NCI-H1417 (cell line): ENCODE results near the gene NUDT11.
A peak's percentile ranks its signal among the peaks of the same experiment; 100 is the strongest.
"Not testable (repeated sequence)": the region's sequence is repeated elsewhere in the genome, so short reads cannot be mapped to it uniquely, and the experiment has no call there.

ENCODE experiments used
- DNase-seq, 3 experiments: peaks; one replicate each; lab custom pipeline; 2025; lab: John Stamatoyannopoulos, UW

NUDT11 gene

DNA sequence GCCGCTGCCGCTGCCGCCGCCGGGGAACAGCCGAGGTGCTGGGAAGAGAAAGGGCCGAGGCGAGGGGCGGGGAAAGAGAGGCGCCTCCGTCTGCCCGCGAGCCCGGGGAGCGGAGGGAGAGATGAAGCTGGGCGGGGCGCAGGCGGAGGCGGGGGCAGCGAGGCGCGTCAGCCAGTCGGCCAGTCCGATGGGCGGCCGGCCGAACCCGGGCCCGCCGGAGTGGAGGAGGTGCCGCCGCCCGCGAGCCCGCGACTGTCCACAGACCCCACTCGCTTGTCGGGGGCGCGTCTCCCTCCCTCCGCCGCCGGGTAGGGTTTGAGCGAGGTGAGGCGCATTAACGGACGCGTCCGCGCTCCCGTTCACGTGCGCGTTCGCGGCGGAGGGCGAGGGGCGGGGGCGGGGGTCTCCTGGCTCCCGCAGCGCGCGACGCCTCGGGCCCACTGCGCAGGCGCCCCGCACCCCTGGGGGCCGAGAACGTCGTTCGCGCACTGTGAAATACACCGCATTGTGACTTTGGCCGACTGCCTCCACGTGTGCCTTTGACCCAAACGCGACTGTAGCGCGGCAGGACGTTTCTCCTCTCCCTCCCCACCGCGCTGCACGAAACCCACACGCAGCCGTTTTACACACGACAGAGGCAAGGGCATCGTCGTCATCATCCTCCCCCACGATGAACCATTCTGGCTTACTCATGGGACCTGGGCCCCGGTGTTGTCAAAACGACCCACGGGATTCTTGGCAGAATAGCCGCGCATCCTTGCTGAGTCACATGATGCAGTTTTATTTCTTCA, at the start of gene NUDT11:
TSS of gene NUDT11 (minus strand) at position 92 of the 791 bp plus-strand sequence. CDS start 148 bp downstream, outside the sequence.
- DNase-seq: peak in 2 of 3 experiments; percentile 78 to 92

DNA sequence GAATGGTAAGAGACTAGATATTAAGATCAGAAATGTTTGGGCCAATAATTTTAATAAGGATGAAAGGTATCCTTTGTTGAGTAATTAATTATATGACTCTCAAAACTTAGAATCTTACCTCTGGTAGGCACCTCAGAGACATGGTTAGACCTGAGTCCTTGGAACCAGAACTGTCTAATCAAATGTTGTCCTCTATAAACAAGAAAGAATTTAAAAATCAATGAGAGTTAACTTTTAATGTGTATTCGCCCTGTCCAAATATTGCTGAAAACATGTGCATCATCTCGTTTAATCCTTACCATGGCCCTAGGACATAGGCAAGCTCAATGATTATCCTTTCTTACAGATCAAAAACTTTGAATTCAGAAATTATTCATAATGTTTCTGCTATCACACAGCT, 24.0 kb upstream of the NUDT11 start:
- DNase-seq: no peak

DNA sequence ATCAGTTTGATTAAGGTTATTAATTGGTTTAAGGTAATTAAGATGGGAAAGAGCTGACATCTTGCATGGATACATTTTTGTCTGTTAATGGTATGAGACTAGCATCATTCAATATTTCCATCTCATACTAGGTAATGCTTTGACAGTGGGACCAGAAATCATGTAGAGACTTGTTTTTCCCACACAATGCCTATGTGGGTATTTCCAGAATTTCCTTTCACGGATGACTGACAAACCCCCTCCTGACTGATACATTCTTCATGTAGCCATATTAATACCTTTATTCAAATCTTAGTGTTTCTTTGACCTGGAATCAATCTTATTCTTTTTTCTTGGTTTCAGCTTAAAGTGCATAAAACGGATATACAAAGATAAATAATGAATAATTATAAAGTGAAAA, 22.7 kb upstream of the NUDT11 start:
- not testable (repeated sequence) for DNase-seq

DNA sequence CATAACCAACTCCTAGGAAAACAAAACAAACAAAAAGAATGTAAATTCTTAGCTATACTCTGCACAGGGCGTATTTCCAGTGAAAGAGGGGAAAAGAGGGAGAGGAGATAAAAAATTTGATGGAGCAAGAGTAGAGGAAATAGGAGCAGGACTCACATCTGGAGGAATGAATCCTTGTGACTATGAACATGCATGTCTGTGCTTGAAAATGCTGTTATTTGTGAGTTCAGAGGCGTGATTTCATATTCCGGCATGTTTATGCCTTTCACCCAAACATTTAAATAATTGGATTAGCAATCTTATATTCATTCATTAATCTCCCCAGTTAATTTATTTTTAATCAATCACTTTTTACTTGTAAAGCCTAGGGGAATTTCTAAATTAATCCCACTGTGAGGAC, 11.2 kb upstream of the NUDT11 start:
- no peak for DNase-seq

DNA sequence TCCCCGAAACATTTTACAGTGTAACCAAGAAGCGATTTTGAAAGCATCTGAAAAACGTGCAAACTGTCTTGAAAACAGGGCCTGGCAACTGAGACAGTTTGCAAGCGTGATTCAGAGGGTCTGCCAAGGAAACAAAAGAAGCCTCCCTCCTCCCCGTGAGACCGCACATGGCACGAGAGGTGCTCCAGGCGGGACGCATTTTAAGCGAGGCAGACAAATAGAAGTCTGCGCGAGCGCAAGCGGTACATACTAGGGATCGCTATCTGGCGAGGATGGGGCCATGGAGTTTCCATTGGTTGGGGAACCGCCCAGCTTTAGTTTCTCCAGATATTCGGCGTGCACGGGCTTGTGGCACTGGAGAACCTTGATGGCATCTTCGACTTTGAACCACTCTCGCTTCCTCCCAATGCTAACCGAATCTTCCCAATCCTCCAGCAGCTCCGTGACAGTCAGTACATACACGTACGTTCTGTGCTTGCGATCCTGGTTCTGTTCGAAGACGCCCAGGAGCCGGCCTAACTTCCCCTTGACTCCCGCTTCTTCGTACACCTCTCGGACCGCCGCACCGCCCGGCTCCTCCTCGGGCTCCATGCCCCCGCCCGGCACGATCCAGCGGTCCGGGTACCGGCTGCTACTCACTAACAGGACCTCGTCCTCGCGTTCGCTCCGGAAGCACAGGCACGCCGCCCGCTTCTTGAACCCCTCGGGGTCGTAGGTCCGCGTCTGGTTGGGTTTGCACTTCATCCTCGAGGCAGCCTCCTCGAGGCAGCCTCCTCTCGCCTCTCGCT, 497 bp downstream of the NUDT11 start:
- DNase-seq: peak in 2 of 3 experiments; percentile 19 to 53

DNA sequence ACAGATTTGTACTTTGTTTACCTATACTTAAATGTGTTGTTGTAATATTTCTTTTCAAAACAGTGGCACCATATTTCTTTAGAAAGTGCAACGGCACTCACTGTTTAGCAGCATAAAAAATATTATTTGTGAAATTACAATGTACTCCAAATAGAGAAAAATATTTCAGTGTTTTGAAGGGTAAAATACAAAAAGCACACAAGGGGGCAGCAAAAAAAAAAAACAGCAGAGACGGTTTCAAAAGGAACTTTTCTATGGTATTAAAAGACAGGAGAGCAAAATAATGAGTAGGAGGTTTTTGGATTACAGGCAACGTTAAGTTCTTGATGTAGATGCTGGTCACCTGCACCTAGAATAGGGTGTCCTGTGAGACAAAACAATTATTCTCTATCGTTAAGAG, 2.0 kb downstream of the NUDT11 start:
- DNase-seq: no peak

DNA sequence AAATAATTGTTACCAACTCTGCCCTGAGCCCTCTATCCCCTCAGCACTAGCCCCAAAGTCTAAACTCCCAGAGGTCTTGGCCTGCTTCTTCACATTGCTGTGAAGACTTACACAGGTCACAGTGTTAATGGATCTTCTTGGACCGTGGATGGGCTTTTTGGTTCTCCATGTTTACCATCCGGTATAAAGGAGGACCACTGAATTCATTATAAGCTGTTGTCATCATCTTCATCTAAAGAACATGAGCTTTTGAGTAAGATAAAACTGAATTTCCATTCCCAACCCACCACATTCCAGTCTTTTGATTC, 8.5 kb downstream of the NUDT11 start:
- DNase-seq: no peak

DNA sequence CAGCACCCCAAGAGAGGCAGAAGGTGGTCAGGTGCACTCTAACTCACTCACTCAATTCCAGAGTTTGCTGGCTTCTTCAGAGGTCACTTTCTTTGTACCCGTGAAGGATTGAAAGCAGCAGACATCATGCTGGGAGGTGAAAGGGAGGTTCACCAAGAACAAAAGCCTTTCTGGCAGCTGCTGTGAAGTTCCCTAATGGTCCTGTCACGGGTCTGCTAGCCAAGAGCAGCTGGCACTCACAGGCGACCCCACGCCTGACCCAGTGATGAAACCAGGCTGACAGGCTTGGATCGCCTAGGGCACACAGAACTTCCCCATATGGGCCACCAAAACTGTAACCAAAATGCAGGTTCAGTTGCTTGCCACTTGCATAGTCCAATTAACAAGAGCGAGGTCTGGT, 11.8 kb downstream of the NUDT11 start:
- no peak for DNase-seq

DNA sequence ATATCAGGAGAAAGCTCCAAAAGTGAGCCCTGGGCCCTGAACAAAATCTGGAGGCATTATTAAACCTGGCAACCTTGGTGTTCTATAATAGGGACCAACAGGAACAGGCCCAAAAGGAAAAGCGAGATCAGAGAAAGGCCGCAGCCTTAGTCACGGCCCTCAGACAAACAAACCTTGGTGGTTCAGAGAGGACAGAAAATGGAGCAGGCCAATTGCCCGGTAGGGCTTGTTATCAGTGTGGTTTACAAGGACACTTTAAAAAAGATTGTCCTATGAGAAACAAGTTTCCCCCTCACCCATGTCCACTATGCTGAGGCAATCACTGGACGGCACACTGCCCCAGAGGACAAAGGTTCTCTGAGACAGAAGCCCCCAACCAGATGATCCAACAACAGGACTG, 14.0 kb downstream of the NUDT11 start:
- not testable (repeated sequence) for DNase-seq

DNA sequence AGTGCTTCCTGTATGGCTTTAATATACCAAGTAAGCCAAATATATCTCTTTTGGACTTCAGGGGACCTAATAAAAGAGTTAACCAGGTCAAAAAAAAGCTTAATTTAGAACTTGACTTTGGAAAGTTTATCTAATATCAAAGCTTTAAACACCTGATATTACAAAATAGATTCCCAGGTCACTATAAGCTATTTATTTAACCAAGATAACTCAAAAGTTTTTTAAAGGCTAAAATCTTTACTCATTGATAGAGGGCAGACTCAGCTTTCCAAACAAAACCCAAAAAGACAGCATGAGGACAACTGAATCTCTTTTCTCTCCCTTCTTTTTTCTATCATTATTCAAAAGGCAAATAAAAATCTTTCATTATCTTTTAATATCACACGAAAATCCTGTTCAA, 19.5 kb downstream of the NUDT11 start:
- no peak for DNase-seq

DNA sequence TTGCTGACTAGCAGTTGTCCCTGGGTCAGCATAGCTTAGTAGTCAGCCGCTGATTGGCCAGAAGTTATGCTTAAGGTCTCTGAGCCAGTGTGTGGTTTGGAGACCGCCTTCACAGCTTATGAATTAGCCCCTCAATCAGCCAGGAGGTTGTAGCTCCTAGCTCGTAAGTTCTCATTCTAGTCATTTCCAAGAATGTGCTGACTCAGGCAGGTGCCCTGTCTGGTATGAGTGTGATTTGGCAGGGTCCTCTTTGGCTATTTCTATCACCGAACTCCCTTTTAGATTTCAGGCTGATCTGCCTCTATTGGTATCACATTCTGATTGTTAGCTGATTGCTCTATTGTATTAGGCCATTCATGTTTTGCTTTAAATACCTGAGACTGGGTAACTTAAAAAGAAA, 33.1 kb downstream of the NUDT11 start:
- no peak for DNase-seq

DNA sequence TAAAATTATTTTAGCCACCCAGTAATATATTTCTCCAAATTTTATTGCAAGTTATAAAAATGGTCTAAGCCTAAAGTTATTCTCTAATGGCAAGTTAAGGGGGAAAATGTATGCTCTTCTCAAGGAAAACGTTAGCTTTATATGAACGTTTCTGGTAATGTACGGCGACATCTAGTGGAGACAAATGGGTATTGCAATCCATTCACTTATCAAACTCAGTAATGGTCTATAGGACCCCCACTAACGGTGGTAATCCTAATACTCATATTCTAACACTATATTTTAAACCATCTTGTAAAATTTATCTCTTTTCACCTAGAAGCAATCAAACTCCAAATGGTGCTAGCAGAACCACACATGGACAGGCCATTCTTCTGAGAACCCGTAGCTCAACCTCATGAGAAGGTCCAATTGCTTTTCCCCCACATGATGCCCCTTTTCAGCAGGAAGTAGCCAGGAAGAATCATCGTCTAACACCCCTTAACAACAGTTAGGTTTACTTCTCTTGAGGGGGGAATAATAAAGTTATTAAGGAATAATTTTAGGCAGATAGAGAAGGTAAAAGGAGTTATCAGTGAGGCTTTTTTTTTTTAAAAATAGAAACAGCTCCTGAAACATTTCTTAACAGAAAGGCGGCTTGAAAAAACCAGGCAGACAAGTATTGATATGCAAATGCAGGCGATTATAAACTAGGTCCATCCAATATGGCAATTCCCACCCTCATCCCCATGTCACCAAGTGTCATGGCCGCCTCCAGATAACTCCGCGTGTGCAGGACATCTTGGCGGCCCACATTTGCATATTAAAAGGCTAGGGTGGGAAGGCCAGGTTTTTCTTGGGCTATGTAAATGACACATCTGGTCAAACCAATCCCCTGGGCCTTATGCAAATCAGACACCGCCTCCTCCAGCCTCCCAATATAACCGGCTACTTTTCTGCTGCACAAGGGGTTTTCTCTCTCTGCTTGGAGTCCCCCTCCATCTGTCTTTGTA, 35.0 kb downstream of the NUDT11 start:
- DNase-seq: peak; percentile 10 to 76 (median 17)

DNA sequence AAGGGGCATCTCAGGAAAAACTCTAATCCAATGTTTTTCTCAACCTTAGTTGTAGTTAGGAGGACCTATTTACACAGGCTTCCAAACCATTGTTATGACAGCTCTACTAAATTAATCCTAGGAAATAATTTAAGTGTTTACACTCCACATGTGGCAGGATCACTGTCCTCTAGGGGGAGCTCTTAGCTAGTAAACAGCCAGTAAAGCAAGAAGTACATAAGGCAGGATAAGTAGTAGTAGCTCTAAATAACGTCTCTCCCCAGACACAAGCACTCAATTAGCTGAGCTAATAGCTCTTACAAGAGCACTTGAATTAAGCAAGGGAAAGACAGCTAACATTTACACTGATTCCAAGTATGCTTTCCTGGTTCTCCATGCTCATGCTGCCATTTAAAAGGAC, 37.3 kb downstream of the NUDT11 start:
- DNase-seq: peak in 1 of 3 experiments; percentile 40

DNA sequence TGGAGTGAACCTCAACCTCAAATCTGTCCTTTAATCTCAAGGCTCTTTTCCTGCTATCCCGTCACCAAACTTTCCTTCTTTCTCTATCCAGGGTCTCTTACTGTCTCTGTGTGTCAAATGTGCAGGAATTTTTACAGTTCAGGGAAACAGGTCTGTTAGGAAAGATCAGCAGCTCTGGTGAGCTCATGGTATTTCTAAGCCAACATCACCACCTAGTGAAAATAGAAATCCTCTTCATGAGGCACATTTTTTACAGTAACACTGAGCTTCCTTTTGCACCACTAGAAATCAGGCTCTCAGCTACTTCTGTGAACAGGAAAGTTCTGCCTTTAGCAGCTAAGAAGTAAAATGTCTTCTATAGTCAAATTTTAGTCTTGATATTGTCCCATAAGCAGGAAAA, 39.6 kb downstream of the NUDT11 start:
- peak in 1 of 3 experiments; percentile 49 for DNase-seq

DNA sequence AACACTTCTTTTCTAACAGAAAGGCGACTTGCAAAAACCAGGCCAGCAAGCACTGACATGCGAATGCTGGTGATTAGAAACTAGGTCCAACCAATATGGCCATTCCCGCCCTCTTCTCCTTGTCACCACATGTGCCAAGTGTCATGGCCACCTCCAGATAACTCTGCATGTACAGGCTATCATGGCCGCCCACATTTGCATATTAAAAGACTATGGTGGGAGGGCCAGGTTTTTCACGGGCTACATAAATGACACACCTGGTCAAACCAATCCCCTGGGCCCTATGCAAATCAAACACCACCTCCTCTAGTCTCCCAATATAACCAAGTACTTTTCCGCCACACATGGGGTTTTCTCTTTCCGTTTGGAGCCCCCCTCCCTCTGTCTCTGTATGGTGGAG, 40.1 kb downstream of the NUDT11 start:
- no peak for DNase-seq

DNA sequence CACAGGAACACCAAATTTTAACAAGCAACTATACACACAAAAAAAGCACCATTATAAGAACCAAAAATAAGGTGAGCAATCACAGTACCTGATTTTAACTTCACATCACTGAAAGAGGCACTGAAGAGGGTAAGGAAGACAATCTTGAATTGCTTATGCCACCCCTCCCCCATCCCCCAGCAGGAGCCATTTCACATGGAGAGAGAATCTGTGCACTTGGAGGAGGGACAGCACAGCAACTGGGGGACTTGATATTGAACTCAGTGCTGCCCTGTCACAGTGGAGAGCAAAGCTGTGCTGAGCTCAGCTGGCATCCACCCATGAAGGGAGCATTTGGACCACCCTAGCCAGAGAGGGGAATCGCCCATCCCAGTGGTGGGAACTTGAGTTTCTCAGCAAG, 56.0 kb downstream of the NUDT11 start:
- no peak for DNase-seq
